Measurements from ENCODE around the gene C4BPA. TPM values are rescaled to one million over a fixed set of nuclear protein-coding genes. Genes with fewer than 3 reads are reported as not detected.

Gene C4BPA
- total RNA-seq, 1 donor from 2014 or later, result not detected

DNA sequence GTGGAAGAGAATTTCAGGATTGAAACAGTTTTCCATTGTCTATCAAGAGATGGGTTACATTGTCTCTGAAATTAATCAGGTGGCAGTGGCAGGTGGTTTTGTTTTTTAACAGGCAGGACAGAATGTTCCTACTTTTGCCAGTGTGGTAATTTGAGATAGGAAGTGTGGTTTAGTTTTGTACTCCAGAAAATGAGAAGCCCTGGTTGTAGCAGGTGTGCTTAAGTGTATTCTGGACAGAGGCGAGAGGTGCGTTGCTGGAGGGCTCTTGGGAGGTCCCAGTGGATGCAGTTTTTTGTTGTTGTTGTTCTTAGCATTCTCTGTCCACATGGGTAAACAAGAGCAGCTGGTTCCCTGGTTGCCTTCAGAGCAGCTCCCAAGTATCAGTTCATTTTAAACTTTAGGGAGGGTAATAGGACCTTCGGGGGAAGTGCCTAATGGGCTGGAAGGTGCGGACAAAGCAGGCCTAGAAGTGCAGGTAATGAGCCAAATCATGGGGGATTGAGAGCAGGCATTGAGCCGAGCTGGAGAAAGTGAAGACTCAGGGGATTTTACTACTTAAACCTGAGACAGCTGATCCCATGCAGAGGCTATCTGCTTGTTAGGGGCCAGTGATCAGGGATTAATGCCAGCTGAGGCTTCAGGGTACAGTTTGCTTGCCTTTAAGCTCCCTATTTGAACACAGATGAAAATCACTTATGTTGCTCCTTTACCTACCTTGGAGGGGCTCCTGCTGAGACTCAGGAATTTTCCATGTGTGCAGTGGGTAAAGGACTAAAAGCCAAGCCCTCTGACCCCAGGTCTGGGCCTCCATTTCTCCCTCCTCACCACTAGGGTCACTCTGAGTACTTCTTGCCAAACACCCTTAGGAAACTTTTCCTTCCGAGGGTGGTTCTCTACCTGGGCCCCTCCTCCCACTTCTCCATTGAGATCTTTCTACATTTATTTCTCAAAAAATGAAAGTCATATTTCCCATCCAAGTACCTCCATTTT lies 44.9 kb upstream of the C4BPA start:
- H3K4me3 ChIP-seq, result peak overlapping the region; percentile 44
- TF ChIP-seq, protein P1, sequence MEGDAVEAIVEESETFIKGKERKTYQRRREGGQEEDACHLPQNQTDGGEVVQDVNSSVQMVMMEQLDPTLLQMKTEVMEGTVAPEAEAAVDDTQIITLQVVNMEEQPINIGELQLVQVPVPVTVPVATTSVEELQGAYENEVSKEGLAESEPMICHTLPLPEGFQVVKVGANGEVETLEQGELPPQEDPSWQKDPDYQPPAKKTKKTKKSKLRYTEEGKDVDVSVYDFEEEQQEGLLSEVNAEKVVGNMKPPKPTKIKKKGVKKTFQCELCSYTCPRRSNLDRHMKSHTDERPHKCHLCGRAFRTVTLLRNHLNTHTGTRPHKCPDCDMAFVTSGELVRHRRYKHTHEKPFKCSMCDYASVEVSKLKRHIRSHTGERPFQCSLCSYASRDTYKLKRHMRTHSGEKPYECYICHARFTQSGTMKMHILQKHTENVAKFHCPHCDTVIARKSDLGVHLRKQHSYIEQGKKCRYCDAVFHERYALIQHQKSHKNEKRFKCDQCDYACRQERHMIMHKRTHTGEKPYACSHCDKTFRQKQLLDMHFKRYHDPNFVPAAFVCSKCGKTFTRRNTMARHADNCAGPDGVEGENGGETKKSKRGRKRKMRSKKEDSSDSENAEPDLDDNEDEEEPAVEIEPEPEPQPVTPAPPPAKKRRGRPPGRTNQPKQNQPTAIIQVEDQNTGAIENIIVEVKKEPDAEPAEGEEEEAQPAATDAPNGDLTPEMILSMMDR (IDR thresholded peaks at IDR 0.05; ENCODE audit: borderline replicate concordance), result no peak
- intact Hi-C loops (cut with micrococcal nuclease), result no loop called here
- H3K36me3 ChIP-seq, result peaks cover 45% of the 10 kb centered on the region
- DNase-seq, result no peak
- H3K27me3 ChIP-seq (ENCODE audit: low read depth), result no peaks in the 10 kb centered on the region
- H3K9me3 ChIP-seq (replicated peaks), result no peaks in the 10 kb centered on the region
- H3K27ac ChIP-seq (replicated peaks), result peak overlapping the region; percentile 97
- peaks cover 59% of the 10 kb centered on the region for H3K4me1 ChIP-seq

DNA sequence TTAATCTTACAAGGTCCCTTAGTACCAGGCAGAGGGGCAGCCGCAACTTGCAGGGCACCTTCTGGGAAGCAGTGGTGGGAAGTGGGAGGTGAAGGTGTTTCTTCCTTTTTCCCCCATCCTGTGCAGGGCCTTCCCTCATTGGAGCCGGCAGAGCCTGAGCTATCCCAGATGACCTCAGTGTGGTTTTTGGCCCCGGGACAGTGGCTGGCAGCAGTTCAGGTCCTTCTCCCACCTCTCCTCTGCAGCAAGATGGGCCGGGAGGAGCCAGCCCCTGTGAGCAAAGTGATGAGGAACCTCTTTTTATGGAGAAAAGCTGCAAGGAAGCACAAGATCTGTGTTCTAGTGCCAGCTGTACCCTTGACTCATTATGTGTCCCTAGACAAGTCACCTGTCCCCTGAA lies 44.2 kb upstream of the C4BPA start:
- H3K4me1 ChIP-seq, result peaks cover 62% of the 10 kb centered on the region
- H3K27ac ChIP-seq (replicated peaks), result peak overlapping the region; percentile 97
- peaks cover 46% of the 10 kb centered on the region for H3K36me3 ChIP-seq
- DNase-seq, result no peak
- H3K9me3 ChIP-seq (replicated peaks), result no peaks in the 10 kb centered on the region
- no peaks in the 10 kb centered on the region for H3K27me3 ChIP-seq (ENCODE audit: low read depth)
- H3K4me3 ChIP-seq, result peak overlapping the region; percentile 44
- intact Hi-C loops (cut with micrococcal nuclease), result no loop called here
- TF ChIP-seq, protein P1 (IDR thresholded peaks at IDR 0.05; ENCODE audit: borderline replicate concordance), result no peak

DNA sequence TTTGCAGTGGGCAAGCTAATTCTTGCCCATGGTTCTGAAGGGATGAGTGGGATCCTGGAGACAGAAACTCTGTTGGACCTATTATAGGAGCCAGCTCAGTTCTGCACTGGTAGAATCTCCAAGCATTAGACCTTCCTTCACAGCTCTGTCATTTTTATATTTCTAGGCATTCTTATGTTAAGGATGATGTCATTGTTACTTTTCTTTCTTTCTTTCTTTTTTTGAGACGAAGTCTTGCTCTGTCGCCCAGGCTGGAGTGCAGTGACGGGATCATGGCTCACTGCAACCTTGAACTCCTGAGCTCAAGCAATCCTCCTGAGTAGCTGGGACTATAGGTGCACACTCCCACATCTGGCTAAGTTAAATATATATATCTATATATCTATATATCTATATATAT lies 43.4 kb upstream of the C4BPA start:
- no peaks in the 10 kb centered on the region for H3K9me3 ChIP-seq (replicated peaks)
- peaks cover 53% of the 10 kb centered on the region for H3K36me3 ChIP-seq
- H3K27me3 ChIP-seq (ENCODE audit: low read depth), result no peaks in the 10 kb centered on the region
- no peak overlapping the region for H3K4me3 ChIP-seq
- DNase-seq, result no peak
- TF ChIP-seq, protein P1 (IDR thresholded peaks at IDR 0.05; ENCODE audit: borderline replicate concordance), result no peak
- H3K27ac ChIP-seq (replicated peaks), result peak overlapping the region; percentile 97
- H3K4me1 ChIP-seq, result peaks cover 63% of the 10 kb centered on the region
- intact Hi-C loops (cut with micrococcal nuclease), result no loop called here

DNA sequence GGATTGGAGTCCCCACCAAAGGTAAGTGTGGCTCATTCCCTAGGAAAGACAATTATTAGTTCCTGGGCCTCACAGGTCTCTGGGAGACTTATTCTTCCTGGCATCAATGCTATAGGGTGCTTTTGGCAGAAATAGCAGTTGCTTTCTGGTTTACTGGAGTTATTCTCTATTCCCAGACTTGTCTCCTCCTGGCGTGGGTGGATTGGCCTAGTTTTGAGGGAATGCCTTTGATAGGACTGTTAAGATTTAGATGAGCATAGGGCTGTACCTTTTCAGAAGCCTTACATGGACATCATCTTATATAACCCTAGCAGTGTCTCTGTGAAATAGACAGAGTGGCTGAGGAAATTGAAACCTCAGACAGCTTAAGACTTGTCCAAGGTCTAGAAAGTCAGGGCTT lies 42.0 kb upstream of the C4BPA start:
- no peaks in the 10 kb centered on the region for H3K9me3 ChIP-seq (replicated peaks)
- H3K27ac ChIP-seq (replicated peaks), result peak overlapping the region; percentile 55
- intact Hi-C loops (cut with micrococcal nuclease), result no loop called here
- peaks cover 68% of the 10 kb centered on the region for H3K36me3 ChIP-seq
- TF ChIP-seq, protein P1 (IDR thresholded peaks at IDR 0.05; ENCODE audit: borderline replicate concordance), result no peak
- H3K27me3 ChIP-seq (ENCODE audit: low read depth), result no peaks in the 10 kb centered on the region
- no peak for DNase-seq
- H3K4me1 ChIP-seq, result peaks cover 69% of the 10 kb centered on the region
- no peak overlapping the region for H3K4me3 ChIP-seq

DNA sequence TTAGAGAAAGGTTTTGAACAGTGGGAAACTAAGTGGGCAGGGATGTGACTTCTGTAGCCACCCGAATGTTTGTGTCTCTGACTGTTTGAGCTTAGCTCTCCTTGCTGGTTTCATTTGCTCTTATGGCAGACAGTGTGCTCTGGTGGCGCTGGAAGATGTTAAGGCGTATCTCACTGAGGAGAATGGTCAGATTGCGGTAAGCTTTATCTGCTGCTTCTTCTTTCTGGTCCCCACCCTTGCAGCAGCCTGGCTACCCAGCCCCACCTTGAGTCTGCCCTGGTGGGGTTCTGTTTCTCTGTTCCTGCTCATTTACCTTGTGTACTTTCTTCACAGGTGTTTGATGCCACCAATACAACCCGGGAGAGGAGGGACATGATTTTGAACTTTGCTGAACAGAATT lies 41.0 kb upstream of the C4BPA start:
- Histone ChIP-seq H3K9me3 (replicated peaks) (no peaks in the 10 kb centered on the region), H3K27ac (replicated peaks) (peak overlapping the region; percentile 55), H3K4me1 (peaks cover 66% of the 10 kb centered on the region), H3K36me3 (peaks cover 77% of the 10 kb centered on the region), H3K4me3 (no peak overlapping the region), H3K27me3 (ENCODE audit: low read depth) (no peaks in the 10 kb centered on the region)
- TF ChIP-seq, protein P1 (IDR thresholded peaks at IDR 0.05; ENCODE audit: borderline replicate concordance), result no peak
- DNase-seq, result no peak
- intact Hi-C loops (cut with micrococcal nuclease), result no loop called here
